Loucy (cell line): Measurements from ENCODE around the gene TRPM2.

Experiments used
- H2AFZ ChIP-seq: fragments of 200-600 bp; sonication (generic); 2 replicates; pipeline ENCODE4 v1.6.0; 2016; ENCODE audit warnings: antibody characterized with exemption, mild to moderate bottlenecking, low read length, moderate library complexity
- H3F3A ChIP-seq: fragments of 200-600 bp; 2 replicates; pipeline ENCODE4 v1.6.0; 2016; ENCODE audit warnings: antibody characterized with exemption, low read depth, mild to moderate bottlenecking
- H3K27me3 ChIP-seq: fragments of 200-600 bp; sonication (generic); 2 replicates; pipeline ENCODE4 v1.6.1; 2014; ENCODE audit warnings: low read length, mild to moderate bottlenecking; ENCODE audit not compliant: insufficient read depth, poor library complexity, severe bottlenecking
- H3K36me3 ChIP-seq: fragments of 200-600 bp; sonication (generic); 2 replicates; pipeline ENCODE4 v1.6.1; 2016; ENCODE audit warnings: low read length; ENCODE audit not compliant: insufficient read depth
- H3K4me1 ChIP-seq: fragments of 200-600 bp; sonication (generic); 2 replicates; pipeline ENCODE4 v1.5.1; 2014; ENCODE audit warnings: low read length, mild to moderate bottlenecking; ENCODE audit not compliant: insufficient read depth, poor library complexity, severe bottlenecking
- H3K4me2 ChIP-seq: fragments of 200-600 bp; sonication (generic); 2 replicates; pipeline ENCODE4 v1.6.0; 2014; ENCODE audit warnings: antibody characterized with exemption, low read length, low read depth, mild to moderate bottlenecking; ENCODE audit not compliant: poor library complexity, severe bottlenecking
- H3K4me3 ChIP-seq: fragments of 200-600 bp; sonication (generic); 2 replicates; pipeline ENCODE4 v1.5.1; 2014; ENCODE audit warnings: low read length, mild to moderate bottlenecking, mixed read lengths; ENCODE audit not compliant: poor library complexity, severe bottlenecking
- H3K79me2 ChIP-seq: fragments of 200-600 bp; sonication (generic); 2 replicates; pipeline ENCODE4 v1.6.1; 2014; ENCODE audit warnings: low read length; ENCODE audit not compliant: insufficient read depth
- H3K9ac ChIP-seq: fragments of 200-600 bp; sonication (generic); 2 replicates; pipeline ENCODE4 v1.6.0; 2014; ENCODE audit warnings: mild to moderate bottlenecking, low read depth, low read length, moderate library complexity; ENCODE audit not compliant: poor library complexity, severe bottlenecking
- H3K9me2 ChIP-seq: fragments of 200-600 bp; sonication (generic); replicated peaks from 2 replicates; pipeline ENCODE4 v1.6.1; 2016; ENCODE audit warnings: low read depth, low read length, mixed read lengths
- H3K9me3 ChIP-seq: fragments of 200-600 bp; sonication (generic); 2 replicates; pipeline ENCODE4 v1.6.1; 2014; ENCODE audit warnings: mild to moderate bottlenecking, antibody characterized with exemption, low read length, low read depth; ENCODE audit not compliant: insufficient read depth
- H4K20me1 ChIP-seq: fragments of 200-600 bp; sonication (generic); 2 replicates; pipeline ENCODE4 v1.6.0; 2014; ENCODE audit warnings: antibody characterized with exemption, low read length, mild to moderate bottlenecking; ENCODE audit not compliant: insufficient read depth, poor library complexity, severe bottlenecking
- CTCF ChIP-seq: fragments of 200-600 bp; sonication (generic); conservative IDR thresholded peaks from 2 replicates; pipeline ENCODE4 v1.5.1; 2014; ENCODE audit warnings: mild to moderate bottlenecking, antibody characterized with exemption, low read length
- EZH2phosphoT487 ChIP-seq: fragments of 200-600 bp; IDR thresholded peaks from 2 replicates; pipeline ENCODE4 v1.6.1; 2018; ENCODE audit warnings: antibody characterized with exemption, mild to moderate bottlenecking, moderate library complexity, borderline replicate concordance

TRPM2 gene

GRCh38 chr21:44344541-44345183, 8.8 kb upstream of the TRPM2 start:
- H3K4me3 ChIP-seq: no peak overlapping the region
- no peak overlapping the region for H3K9ac ChIP-seq

GRCh38 chr21:44345495-44345894, 7.9 kb upstream of the TRPM2 start:
- H3K4me3 ChIP-seq: no peak overlapping the region
- no peaks in the 10 kb centered on the region for H3K27me3 ChIP-seq
- H3K79me2 ChIP-seq: no peaks in the 10 kb centered on the region
- H3K9ac ChIP-seq: no peak overlapping the region
- no peak overlapping the region for H2AFZ ChIP-seq
- no peaks in the 10 kb centered on the region for H4K20me1 ChIP-seq
- no peaks in the 10 kb centered on the region for H3F3A ChIP-seq
- H3K9me2 ChIP-seq: no peaks in the 10 kb centered on the region
- no peaks in the 10 kb centered on the region for H3K9me3 ChIP-seq
- H3K4me2 ChIP-seq: no peak overlapping the region
- TF ChIP-seq CTCF (no peak), EZH2phosphoT487 (no peak)
- no peaks in the 10 kb centered on the region for H3K36me3 ChIP-seq
- no peaks in the 10 kb centered on the region for H3K4me1 ChIP-seq

More at GRCh38 chr21:44344541-44345183, 8.8 kb upstream of the TRPM2 start:
- no peaks in the 10 kb centered on the region for H3K79me2 ChIP-seq
- no peak overlapping the region for H3K4me2 ChIP-seq
- TF ChIP-seq EZH2phosphoT487 (no peak), CTCF (no peak)
- H3K27me3 ChIP-seq: no peaks in the 10 kb centered on the region
- H2AFZ ChIP-seq: no peak overlapping the region
- no peaks in the 10 kb centered on the region for H3F3A ChIP-seq
- H3K4me1 ChIP-seq: peaks cover 6% of the 10 kb centered on the region
- H4K20me1 ChIP-seq: no peaks in the 10 kb centered on the region
- H3K9me2 ChIP-seq: no peaks in the 10 kb centered on the region
- no peaks in the 10 kb centered on the region for H3K9me3 ChIP-seq
- no peaks in the 10 kb centered on the region for H3K36me3 ChIP-seq

- H3K9me3 ChIP-seq: no peaks in the 10 kb centered on the region
- no peak overlapping the region for H3K4me2 ChIP-seq
- no peak overlapping the region for H2AFZ ChIP-seq
- H3K4me1 ChIP-seq: no peaks in the 10 kb centered on the region
- H4K20me1 ChIP-seq: no peaks in the 10 kb centered on the region
- no peak overlapping the region for H3K9ac ChIP-seq
- H3K79me2 ChIP-seq: no peaks in the 10 kb centered on the region
- TF ChIP-seq CTCF (no peak), EZH2phosphoT487 (no peak)
- H3K4me3 ChIP-seq: no peak overlapping the region
- H3K9me2 ChIP-seq: no peaks in the 10 kb centered on the region
- no peaks in the 10 kb centered on the region for H3K36me3 ChIP-seq
- no peaks in the 10 kb centered on the region for H3K27me3 ChIP-seq
- H3F3A ChIP-seq: no peaks in the 10 kb centered on the region
Measured at GRCh38 chr21:44347911-44348451, 5.4 kb upstream of the TRPM2 start.
